CMK (cell line): ENCODE measurements around the gene ADAMTS15.

Experiments
- DNase-seq: peaks from one replicate; pipeline ENCODE4 v3.0.0-alpha.2; 2010; ENCODE audit warnings: low read depth

Gene ADAMTS15

GRCh38 chr11:130418756-130419155 is 29.7 kb upstream of the ADAMTS15 start:
- no peak for DNase-seq

GRCh38 chr11:130420478-130421198 is 27.8 kb upstream of the ADAMTS15 start:
- no peak for DNase-seq

- no peak for DNase-seq
Measured at GRCh38 chr11:130421199-130421585, 27.3 kb upstream of the ADAMTS15 start.

GRCh38 chr11:130421697-130422096 is 26.7 kb upstream of the ADAMTS15 start:
- DNase-seq, result no peak

- no peak for DNase-seq
Measured at GRCh38 chr11:130422251-130422995, 26.0 kb upstream of the ADAMTS15 start.

- no peak for DNase-seq
Measured at GRCh38 chr11:130423541-130424142, 24.8 kb upstream of the ADAMTS15 start.

- no peak for DNase-seq
Measured at GRCh38 chr11:130424613-130425140, 23.8 kb upstream of the ADAMTS15 start.

- no peak for DNase-seq
Measured at GRCh38 chr11:130425156-130425555, 23.3 kb upstream of the ADAMTS15 start.

- no peak for DNase-seq
Measured at GRCh38 chr11:130426223-130426836, 22.1 kb upstream of the ADAMTS15 start.

- no peak for DNase-seq
Measured at GRCh38 chr11:130426837-130427341, 21.6 kb upstream of the ADAMTS15 start.

- no peak for DNase-seq
Measured at GRCh38 chr11:130427581-130428315, 20.7 kb upstream of the ADAMTS15 start.

GRCh38 chr11:130428316-130429119 is 19.9 kb upstream of the ADAMTS15 start, which contains the start of gene ADAMTS8:
ADAMTS8 (minus strand) TSS chr11:130428609; CDS start chr11:130428286, 323 bp downstream.
- no peak for DNase-seq

GRCh38 chr11:130429120-130429681 is 19.2 kb upstream of the ADAMTS15 start:
- no peak for DNase-seq

- DNase-seq, result no peak
Measured at GRCh38 chr11:130429983-130430382, 18.5 kb upstream of the ADAMTS15 start.

GRCh38 chr11:130431331-130431773 is 17.1 kb upstream of the ADAMTS15 start:
- DNase-seq, result peak; percentile 63

GRCh38 chr11:130431801-130432200 is 16.6 kb upstream of the ADAMTS15 start:
- no peak for DNase-seq

GRCh38 chr11:130433357-130433756 is 15.1 kb upstream of the ADAMTS15 start:
- no peak for DNase-seq

GRCh38 chr11:130434521-130435223 is 13.8 kb upstream of the ADAMTS15 start:
- DNase-seq, result peak; percentile 83

GRCh38 chr11:130435671-130436070 is 12.8 kb upstream of the ADAMTS15 start:
- no peak for DNase-seq
